K562 (cell line): ENCODE data around the gene PRM1. TPM values are rescaled to one million over a fixed set of nuclear protein-coding genes. Genes with fewer than 3 reads are reported as not detected.

ENCODE experiments used
- MGA ChIP-seq: fragments of 450-650 bp; IDR thresholded peaks from 2 replicates; pipeline ENCODE4 v1.6.1; 2016; ENCODE audit warnings: mild to moderate bottlenecking, moderate library complexity
- NKRF ChIP-seq: fragments of 450-650 bp; IDR thresholded peaks from 2 replicates; pipeline ENCODE4 v1.6.1; 2016; ENCODE audit warnings: borderline replicate concordance
- POLR2H ChIP-seq: IDR thresholded peaks from 2 replicates; pipeline ENCODE4 v1.6.1; 2016; ENCODE audit warnings: missing genetic modification characterization, low read depth, mild to moderate bottlenecking, control low read depth, missing compliant biosample characterization, moderate library complexity
- PYGO2 ChIP-seq: fragments of 450-650 bp; IDR thresholded peaks from 2 replicates; pipeline ENCODE4 v1.6.1; 2016; ENCODE audit warnings: mild to moderate bottlenecking, missing genetic modification characterization, moderate library complexity, missing compliant biosample characterization
- polyA plus RNA-seq, 8 experiments: library from polyadenylated mRNA; depleted of rRNA in 4 of 8; stranded (reverse) in 5 of 8; unstranded in 3 of 8; fragments of >200 nt; fragmentation: Nextera tagmentation in 2 of 8; fragmentation: Illumina TruSeq in 1 of 8; extraction: Ambion mirVana in 2 of 8; extraction: Trizol in 1 of 8; gene quantifications; 2 replicates each; pipeline versions ENCODE4 v1.2.1 to v1.2.3, GENCODE V29; 2011 to 2014; ENCODE audit warnings: inconsistent platforms in 1 of 8, missing spikeins in 1 of 8
- total RNA-seq, 7 experiments: library from RNA; depleted of rRNA in 6 of 7; stranded (reverse); fragments of >200 nt in 6 of 7; fragmentation: Illumina TruSeq in 2 of 7; extraction: Trizol in 2 of 7; gene quantifications; 2 replicates each; pipeline versions ENCODE4 v1.2.1 to v1.2.3, GENCODE V29; 2011 to 2021; ENCODE audit warnings: low replicate concordance in 1 of 7
- TF ChIP-seq, protein P1 (sequence below): fragments of 250-450 bp; sonication (Bioruptor Pico); IDR thresholded peaks from 2 replicates; pipeline ENCODE4 v1.4.0; 2020

The PRM1 gene
- total and polyA plus RNA-seq, 9 of the 15 experiments (the other 6 are each of a cell fraction or from before 2014, with no cell fraction given): not detected

DNA sequence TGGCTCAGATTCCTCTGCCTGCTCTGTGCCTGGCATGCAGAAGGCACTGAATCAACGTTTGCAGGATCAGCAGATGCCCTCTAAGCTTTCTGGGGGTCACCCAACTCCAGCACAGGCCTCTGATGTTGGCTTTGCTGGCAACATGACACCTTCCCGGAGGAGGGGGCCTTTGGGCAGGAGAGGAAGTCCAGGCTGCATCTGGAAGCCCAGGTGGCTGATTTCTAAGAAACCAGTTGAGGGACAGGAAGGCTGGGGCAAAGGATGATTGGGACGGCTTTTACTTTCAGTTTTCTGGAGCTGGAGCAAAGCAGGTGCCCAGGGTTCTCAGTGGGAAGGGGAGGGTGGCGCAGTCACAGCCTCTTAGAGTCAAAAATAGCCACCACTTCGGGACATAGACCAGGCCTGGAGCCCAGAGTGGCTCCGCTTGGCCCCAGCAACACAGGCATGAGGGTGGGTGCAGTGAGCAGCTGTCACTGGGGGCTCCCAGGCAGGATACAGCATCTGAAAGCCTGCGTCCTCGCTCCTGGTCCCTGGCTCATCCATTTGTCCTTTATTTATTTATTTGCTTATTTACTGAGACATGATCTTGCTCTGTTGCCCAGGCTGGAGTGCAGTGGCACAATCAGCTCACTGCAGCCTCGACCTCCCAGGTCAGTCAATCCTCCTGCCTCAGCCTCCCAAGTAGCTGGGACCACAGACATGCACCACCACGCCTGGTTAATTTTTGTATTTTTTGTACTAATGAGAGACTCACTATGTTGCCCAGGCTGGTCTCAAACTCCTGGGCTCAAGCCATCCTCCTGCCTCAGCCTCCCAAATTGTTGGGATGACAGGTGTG, 40.3 kb downstream of the PRM1 start (continued):
- TF ChIP-seq MGA: no peak
- TF ChIP-seq, protein P1, sequence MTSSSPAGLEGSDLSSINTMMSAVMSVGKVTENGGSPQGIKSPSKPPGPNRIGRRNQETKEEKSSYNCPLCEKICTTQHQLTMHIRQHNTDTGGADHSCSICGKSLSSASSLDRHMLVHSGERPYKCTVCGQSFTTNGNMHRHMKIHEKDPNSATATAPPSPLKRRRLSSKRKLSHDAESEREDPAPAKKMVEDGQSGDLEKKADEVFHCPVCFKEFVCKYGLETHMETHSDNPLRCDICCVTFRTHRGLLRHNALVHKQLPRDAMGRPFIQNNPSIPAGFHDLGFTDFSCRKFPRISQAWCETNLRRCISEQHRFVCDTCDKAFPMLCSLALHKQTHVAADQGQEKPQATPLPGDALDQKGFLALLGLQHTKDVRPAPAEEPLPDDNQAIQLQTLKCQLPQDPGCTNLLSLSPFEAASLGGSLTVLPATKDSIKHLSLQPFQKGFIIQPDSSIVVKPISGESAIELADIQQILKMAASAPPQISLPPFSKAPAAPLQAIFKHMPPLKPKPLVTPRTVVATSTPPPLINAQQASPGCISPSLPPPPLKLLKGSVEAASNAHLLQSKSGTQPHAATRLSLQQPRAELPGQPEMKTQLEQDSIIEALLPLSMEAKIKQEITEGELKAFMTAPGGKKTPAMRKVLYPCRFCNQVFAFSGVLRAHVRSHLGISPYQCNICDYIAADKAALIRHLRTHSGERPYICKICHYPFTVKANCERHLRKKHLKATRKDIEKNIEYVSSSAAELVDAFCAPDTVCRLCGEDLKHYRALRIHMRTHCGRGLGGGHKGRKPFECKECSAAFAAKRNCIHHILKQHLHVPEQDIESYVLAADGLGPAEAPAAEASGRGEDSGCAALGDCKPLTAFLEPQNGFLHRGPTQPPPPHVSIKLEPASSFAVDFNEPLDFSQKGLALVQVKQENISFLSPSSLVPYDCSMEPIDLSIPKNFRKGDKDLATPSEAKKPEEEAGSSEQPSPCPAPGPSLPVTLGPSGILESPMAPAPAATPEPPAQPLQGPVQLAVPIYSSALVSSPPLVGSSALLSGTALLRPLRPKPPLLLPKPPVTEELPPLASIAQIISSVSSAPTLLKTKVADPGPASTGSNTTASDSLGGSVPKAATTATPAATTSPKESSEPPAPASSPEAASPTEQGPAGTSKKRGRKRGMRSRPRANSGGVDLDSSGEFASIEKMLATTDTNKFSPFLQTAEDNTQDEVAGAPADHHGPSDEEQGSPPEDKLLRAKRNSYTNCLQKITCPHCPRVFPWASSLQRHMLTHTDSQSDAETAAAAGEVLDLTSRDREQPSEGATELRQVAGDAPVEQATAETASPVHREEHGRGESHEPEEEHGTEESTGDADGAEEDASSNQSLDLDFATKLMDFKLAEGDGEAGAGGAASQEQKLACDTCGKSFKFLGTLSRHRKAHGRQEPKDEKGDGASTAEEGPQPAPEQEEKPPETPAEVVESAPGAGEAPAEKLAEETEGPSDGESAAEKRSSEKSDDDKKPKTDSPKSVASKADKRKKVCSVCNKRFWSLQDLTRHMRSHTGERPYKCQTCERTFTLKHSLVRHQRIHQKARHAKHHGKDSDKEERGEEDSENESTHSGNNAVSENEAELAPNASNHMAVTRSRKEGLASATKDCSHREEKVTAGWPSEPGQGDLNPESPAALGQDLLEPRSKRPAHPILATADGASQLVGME (CRISPR knock-in tag): no peak
- no peak for TF ChIP-seq POLR2H
- no peak for TF ChIP-seq PYGO2 (tag)
- TF ChIP-seq NKRF: no peak
